Caki2 (cell line): ENCODE data around the gene NGDN. TPM values are rescaled to one million over a fixed set of nuclear protein-coding genes. Genes with fewer than 3 reads are reported as not detected.
"Not testable (repeated sequence)": the region's sequence is repeated elsewhere in the genome, so short reads cannot be mapped to it uniquely, and the experiment has no call there.

Source experiments
- DNase-seq: peaks from one replicate; pipeline ENCODE4 v3.0.0-alpha.2; 2015; ENCODE audit warnings: low read depth
- in situ Hi-C: cut with HindIII; loops from 2 replicates; pipeline ENCODE4 v1.10.0; 2016; ENCODE audit warnings: low sequenced_read_pairs, low pct_unique_long_range_greater_than_20kb, mixed read lengths
- total RNA-seq: library from RNA; depleted of rRNA; stranded (reverse); fragments of >200 nt; shearing (Covaris generic); gene quantifications from 2 replicates; pipeline ENCODE4 v1.2.3, GENCODE V29; 2014; ENCODE audit warnings: low replicate concordance

Gene NGDN
- total RNA-seq, 1 experiment from 2014 or later = 33.9 TPM

DNA sequence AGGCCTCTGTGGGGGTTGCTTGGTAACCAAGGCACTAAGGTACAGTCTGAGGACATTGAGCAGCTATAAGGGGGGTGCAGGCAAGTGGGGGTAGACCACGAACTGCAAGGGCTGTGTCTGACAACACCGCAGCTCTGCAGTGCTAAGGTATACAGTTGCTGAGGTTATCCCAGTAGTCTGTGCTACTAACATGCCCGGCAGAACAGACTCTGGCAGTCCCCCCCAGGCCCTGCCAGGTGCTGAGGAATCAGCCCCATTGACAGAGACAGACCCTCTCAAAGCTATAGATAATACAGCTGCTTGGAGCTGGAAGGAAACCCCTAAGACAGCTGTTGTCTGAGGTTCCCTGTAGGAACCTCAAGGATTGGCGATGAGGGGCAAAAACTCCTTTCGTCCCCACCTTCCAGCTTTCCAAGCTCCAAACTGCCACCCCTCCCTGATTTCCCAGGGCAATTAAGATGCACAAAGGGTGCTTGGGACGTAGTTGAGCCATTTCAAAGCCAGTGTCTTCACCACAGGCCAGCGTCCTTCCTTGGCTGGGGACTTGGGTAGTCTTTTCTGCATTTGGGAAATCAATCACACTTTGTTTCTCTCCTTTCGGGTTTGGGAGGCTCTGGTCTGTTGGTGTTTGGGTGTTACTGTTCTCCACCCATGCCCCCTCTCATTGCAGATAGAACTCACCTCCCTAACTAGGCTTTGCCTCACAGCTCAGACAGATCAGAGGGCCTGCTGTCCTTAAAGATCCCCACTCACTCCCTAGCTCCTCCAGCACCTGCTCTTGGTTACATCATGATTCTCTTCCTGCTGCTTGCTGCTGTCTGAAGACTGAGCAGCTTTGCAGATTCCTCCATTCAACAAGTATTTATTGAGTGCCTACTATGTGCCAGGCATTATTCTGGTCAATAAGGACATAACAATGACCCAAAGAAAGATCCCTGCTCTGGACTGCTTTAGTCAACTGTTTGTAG, 32.1 kb upstream of the NGDN start:
- DNase-seq = no peak
- in situ Hi-C loops = no loop called here

DNA sequence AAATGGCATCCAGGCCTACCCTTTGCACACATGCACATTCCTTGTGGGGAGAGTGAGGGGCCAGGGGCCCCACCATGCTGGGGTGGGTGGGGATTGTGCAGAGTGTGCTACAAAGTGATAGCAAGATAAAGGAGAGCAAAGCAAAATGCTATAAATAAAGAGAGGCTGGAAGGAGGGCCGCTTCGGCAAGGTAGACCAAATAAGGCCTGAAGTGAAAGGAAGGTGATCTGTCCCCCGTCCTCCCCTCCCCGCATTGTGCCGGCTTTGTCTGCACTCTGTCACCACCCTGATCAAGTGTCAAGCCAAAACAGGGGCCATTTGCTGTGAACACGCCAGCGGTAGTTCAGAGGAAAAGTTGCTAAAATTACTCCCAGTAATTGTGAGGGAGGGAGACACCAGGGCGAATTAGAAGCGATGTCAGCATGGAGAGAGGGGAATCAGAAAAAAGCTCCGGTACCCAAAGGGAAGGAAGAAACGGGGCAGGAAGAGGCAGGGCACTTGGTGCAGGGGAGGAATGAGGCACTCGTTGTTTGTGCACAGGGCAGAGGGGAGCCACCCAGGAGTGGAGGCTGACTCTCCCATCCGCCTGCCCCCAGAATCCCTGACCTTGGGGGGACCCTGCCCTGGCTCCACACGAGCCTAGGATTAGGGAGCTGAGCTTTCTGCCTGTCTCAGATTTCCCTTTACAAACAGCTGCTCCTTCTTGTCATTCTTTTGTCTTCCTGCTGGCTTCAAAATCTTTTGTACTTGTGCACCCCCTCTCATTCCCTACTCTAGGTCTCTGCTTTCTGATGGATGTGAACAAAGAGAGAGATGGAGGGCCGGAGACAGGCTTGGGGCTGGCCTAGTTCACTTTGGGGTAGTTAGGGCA, 31.2 kb upstream of the NGDN start:
- DNase-seq = no peak
- in situ Hi-C loops = no loop called here

GRCh38 chr14:23439107-23439835, 30.2 kb upstream of the NGDN start:
- no peak for DNase-seq
- in situ Hi-C loops = no loop called here

GRCh38 chr14:23441076-23441475, 28.4 kb upstream of the NGDN start:
- no peak for DNase-seq
- in situ Hi-C loops = no loop called here

DNA sequence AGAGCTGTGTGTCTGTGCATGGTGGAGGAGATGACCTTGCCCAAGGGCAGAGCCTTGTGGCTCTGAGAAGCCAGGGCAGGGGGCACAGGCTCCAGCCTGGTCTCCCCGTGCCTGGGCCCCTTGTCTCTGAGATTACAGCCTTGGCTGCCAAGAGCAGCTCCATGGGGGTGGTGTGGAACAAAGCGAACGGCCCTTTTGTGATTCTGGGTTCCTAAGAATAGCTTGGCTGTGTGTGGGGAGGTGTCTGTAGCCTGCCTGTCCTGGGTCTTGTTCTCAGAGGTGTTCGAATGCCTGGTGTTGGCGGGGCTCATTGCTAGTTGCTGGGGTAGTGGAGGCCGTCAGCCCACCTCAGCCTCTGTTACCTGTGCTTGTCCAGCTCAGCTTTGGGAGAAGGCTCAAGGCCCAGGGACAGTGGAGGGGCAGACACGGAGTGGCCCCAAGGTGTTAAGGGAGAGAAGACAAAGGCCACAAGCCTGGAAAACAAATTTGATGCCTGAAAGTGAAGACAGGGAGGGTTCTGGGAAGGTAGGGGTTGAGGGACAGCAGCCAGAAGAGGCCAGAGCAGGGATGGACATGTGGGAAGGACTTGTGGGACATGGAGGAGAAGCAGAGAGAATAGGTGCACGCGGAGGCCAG, 26.7 kb upstream of the NGDN start:
- in situ Hi-C loops = no loop called here

DNA sequence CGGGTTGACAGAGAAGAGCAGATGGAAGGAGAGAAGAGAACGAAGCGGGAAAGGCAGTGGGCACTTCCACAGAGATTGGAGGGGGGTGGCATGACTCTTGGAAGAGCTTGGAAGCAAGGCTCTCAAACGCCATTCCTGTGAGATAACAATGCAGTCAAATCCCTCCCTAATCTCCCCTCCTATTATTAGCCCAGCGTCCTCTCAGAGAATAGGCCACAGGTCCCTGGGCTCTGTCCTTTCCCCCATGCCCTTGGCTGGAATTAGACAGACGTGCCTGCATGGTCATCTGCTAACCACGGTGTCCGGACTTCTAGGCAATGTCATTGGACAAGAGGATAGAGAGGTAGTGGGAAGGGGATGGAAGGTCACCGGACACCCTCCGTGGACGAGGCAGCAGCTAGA, 26.1 kb upstream of the NGDN start:
- DNase-seq = no peak
- in situ Hi-C loops = no loop called here

More for the DNA sequence above, 26.7 kb upstream of the NGDN start:
- DNase-seq = no peak

DNA sequence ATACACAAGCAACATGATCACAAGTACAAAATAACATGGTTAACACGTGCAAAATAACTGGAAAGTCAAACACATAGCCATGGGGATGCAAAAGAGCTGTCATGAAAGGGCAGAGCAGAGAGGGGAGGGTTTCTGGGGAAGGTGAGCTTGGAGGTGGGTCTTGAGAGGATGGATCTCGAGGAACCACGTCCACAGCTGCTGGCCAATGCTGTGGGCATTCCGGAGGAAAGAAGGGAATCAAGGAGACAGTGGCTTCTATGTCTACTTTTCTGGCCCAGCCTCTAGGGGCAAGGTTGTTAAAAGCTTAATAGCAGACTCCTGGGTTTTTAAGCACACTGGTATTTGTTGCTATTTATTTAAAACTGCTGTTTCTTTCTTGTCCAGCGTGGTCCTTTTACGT, 25.6 kb upstream of the NGDN start:
- no peak for DNase-seq
- in situ Hi-C loops = no loop called here

DNA sequence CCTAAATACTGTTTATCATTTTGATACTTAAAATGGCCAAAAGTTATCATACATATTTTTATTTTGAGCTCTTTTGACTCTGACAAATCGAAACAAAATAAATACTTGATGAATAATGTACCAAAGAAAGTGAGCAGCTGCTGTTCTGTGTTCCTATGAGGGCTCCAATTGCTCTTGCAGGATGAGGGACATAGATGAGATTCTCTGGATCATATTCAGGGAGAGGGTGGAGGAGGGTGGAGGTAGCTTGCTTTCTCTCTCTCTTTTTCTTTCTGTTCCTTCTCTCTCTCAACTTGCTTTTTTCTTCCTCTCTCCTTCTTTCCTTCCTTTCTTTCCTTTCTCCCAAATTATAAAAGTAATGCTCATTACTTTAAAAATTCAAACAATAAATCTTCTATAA, 25.2 kb upstream of the NGDN start:
- no peak for DNase-seq
- in situ Hi-C loops = no loop called here

DNA sequence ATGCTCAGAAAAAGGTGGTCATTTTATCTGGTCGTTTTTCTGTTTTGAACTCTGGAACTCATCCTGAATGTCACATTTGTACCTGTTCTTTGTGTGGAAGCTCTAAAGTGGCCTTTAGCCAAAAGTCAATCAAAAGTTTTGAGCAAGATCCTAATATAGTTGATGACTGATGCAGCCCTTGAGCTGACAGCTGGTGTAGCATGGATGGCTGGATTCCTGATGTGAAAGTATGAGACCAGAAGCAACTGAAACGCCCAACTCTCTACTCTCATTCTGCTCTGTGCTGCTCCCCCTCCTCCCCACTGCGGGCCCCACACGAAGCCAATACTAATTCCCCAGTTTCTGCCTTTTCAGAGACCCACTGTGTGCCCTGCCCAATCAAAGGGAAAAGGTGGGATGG, 23.7 kb upstream of the NGDN start:
- in situ Hi-C loops = no loop called here
- DNase-seq = no peak

GRCh38 chr14:23446291-23446851, 23.1 kb upstream of the NGDN start:
- in situ Hi-C loops = no loop called here
- DNase-seq = no peak

DNA sequence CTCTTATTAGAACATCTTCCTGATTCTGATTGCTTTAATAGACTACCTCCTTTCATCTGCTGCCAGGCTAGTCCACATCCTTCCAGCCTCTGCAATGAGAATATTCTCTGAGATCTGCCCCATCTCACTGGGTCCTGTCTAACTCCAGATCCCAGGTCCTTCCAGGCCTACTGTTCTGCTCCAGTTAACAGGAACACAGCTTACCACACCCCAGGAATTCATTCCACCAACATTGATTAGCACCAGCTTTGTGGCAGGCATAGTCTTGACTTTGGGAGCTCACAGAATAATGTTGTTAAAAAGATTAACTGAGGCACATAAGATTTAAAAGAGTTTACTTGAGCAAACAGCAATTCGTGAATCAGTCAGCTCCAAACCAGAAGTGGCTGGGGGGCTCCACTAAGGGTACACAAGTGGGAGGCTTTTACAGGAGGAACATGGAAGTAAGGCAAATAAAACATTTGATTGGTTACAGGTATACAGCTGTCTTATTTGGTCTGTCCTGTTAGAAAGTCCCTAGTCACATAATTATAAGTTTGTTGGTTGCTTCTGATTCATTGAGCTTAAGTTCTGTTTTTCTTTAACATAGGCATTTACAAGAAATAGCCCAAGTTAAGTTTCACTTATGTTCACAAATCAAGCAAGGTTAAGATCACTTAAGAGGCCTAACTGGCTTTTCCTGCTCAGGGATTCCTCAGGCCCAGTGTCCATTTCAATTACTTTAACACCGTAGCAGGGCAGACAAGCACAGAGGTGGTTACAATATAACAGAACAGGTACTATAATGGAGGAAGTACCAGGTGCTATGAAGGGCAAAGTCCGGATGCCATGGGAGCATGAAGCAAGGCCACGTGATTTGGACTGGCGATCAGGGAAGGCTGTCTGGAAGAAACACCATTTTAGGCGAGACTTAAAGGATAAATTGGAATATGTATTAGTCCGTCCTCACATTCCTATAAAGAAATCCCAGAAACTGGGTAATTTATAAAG, 21.8 kb upstream of the NGDN start:
- in situ Hi-C loops = no loop called here
- no peak for DNase-seq

GRCh38 chr14:23449314-23449713, 20.2 kb upstream of the NGDN start:
- DNase-seq = no peak
- in situ Hi-C loops = no loop called here

GRCh38 chr14:23450379-23450778, 19.1 kb upstream of the NGDN start:
- in situ Hi-C loops = no loop called here

DNA sequence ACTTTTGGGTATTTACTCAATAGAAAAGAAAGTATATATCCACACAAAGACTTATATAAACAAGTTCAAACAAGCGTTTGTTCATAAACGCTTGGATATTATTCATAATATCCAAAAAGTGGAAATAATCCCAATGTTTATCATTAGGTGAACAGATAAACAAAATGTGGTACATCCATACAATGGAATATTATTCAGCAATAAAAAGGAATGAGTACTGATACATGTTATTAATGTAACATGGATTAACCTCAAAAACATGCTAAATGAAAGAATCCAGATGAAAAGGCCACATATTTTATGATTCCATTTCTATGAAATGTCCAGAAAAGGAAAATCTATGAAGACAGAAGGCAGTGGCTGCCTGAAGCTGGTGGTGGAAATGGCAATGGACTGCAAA, 17.3 kb upstream of the NGDN start:
- in situ Hi-C loops = no loop called here
- DNase-seq = no peak

More at GRCh38 chr14:23450379-23450778, 19.1 kb upstream of the NGDN start:
- no peak for DNase-seq

DNA sequence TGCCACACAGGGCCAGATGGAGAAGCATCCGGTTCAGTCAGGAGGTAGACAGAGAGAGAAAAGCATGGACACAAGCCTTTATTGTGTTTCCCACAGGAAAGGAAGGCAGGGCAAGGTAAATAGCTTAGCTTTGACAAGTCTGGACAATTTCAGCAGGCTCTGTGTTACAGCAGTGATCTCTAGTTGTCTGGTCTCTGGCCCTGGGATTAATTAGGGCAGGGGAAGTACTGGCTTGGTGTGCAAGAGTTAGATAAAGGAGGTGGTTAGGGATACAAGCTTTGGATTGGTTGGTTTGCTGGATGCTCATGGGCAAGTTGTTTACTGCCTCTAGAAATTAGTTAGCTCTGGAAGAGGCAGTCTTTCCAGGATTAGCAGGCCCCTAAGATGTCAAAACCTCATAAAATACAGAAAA, 15.1 kb upstream of the NGDN start:
- in situ Hi-C loops = no loop called here
- DNase-seq = no peak

DNA sequence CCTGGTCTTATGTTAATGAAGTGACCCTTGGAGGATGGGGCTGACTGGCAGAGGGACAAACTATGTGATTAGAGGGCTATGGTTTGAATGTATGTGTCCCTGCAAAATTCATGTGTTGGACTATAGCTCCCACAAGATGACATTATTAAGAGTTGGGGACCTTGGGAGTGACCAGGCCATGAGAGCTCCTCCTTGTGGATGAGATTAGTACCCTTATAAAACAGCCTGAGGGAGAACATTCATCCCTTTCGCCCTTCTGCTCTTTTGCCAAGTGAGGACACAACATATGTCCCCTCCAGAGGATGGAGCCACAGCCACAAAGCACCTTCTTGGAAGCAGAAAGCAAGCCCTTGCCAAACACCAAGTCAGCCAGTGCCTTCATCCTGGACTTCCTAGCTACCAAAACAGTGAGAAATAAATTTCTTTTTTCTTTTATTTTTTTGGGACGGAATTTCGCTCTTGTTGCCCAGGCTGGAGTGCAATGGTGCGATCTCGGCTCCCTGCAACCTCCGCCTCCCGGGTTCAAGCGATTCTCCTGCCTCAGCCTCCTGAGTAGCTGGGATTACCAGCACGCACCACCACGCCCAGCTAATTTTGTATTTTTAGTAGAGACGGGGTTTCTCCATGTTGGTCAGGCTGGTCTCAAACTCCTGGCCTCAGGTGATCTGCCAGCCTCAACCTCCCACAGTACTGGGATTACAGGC, 12.5 kb upstream of the NGDN start:
- in situ Hi-C loops, DNase-seq: not testable (repeated sequence)
